HEK293T (cell line): ENCODE measurements around the gene ENTPD1.

Experiments
- ARNT ChIP-seq: fragments of 450-650 bp; IDR thresholded peaks from 2 replicates; pipeline ENCODE4 v1.6.1; 2017; ENCODE audit warnings: mild to moderate bottlenecking
- FOXK2 ChIP-seq: fragments of 450-650 bp; IDR thresholded peaks from 2 replicates; pipeline ENCODE4 v1.6.1; 2016; ENCODE audit warnings: mild to moderate bottlenecking
- FOXM1 ChIP-seq: fragments of 450-650 bp; IDR thresholded peaks from 2 replicates; pipeline ENCODE4 v1.6.1; 2017; ENCODE audit warnings: mild to moderate bottlenecking, borderline replicate concordance
- LEF1 ChIP-seq: fragments of 450-650 bp; IDR thresholded peaks from 2 replicates; pipeline ENCODE4 v1.6.1; 2017; ENCODE audit warnings: mild to moderate bottlenecking, borderline replicate concordance
- SP1 ChIP-seq: fragments of 450-650 bp; IDR thresholded peaks from 2 replicates; pipeline ENCODE4 v1.6.1; 2017
- SUZ12 ChIP-seq: fragments of 450-650 bp; IDR thresholded peaks from 2 replicates; pipeline ENCODE4 v1.6.1; 2016; ENCODE audit warnings: mild to moderate bottlenecking
- TARDBP ChIP-seq: fragments of 450-650 bp; IDR thresholded peaks from 2 replicates; pipeline ENCODE4 v1.6.1; 2016
- ZNF384 ChIP-seq: fragments of 450-650 bp; IDR thresholded peaks from 2 replicates; pipeline ENCODE4 v1.6.1; 2016

DNA sequence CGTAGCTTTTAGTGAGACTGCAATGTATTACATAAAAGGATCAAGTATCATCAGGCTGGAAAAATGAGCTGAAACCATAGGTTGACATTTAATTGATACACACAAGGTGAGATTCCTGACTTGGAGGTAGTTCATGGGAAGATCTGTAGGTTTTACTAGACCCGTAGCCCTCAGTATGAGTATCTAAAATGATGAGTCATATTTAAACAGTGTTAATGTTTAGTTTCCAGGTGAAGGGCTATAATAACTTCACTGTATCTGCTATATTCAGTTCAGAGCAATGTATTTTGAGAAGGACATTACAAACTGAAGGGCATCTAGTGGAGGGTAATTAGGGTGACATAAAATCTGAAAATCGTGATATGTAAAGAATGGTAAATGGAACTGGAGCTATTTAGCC, 35.0 kb downstream of the ENTPD1 start:
- no peak for TF ChIP-seq ARNT
- no peak for TF ChIP-seq SP1
- TF ChIP-seq LEF1: no peak
- no peak for TF ChIP-seq SUZ12
- no peak for TF ChIP-seq ZNF384
- no peak for TF ChIP-seq FOXM1
- no peak for TF ChIP-seq TARDBP
- TF ChIP-seq FOXK2: no peak
